Middle frontal gyrus (tissue), 1 donor: ENCODE measurements around the gene PACC1.

Source experiments
- DNase-seq: peaks from one replicate; pipeline ENCODE4 v3.0.0-alpha.2; 2015; ENCODE audit warnings: low spot score; ENCODE audit errors: extremely low spot score

PACC1 gene

DNA sequence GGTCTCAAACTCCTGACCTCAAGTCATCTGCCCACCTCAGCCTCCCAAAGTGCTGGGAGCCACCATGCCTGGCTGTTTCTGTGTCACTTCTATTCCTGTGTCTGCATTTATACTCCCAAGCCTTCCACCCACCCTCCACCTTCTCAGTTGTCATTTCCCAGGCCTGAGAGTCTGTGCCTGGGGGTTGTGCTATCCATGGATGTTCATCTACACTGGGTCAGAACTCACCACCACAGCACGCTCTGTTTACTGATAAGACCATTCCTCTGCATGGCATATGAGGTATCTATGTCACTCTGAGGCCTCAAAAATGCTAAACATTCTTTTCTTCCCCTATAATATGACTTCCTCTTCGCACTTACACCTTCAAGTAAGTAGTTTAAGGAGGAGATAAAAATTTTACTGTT, 24.1 kb upstream of the PACC1 start:
- DNase-seq: no peak

DNA sequence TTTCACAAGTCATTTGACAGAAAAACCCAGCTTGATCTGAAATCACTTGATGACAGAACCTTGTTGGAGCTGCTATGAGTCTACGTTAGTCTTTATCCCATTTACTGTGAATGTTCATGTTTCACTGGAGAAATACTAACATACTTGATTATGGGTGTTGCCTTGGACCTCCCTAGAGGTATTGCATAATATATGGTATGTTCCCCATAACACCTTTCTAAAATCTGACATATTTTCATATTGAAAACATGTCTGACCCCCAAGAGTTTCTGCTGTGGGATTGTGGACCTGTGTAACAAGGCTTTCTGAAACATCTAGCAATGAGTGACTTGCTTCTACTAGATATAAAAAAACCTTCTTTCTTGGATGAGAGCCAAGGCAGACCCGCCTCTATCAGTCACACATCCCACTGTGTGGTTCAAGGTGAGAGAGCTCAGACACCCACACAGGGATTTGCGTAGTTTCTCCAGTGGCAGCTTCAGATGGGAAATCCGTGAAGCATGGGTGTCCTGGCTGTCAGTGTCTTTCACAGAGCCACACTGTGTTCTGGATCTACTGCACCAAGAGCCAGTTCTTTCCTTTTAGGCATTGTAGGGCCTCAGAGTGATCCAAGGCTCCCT, 22.6 kb upstream of the PACC1 start:
- no peak for DNase-seq

DNA sequence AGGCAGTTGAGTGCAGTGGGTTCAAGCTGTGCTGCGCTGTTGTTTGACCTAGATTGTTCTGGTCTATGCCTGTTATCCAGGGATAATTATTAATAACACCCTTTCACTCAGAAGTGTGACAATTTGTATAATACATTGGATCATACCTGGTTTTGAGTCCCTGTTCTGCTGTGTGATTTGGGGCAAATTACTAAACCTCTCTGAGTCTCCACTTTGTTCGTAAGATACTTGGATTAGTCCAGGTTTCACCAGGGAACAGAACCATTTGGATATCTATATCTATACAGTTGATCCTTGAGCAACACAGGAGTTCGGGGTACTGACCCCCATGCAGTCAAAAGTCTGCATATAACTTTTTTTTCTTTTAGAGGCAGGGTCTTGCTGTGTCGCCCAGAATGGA, 20.3 kb upstream of the PACC1 start:
- DNase-seq: no peak

DNA sequence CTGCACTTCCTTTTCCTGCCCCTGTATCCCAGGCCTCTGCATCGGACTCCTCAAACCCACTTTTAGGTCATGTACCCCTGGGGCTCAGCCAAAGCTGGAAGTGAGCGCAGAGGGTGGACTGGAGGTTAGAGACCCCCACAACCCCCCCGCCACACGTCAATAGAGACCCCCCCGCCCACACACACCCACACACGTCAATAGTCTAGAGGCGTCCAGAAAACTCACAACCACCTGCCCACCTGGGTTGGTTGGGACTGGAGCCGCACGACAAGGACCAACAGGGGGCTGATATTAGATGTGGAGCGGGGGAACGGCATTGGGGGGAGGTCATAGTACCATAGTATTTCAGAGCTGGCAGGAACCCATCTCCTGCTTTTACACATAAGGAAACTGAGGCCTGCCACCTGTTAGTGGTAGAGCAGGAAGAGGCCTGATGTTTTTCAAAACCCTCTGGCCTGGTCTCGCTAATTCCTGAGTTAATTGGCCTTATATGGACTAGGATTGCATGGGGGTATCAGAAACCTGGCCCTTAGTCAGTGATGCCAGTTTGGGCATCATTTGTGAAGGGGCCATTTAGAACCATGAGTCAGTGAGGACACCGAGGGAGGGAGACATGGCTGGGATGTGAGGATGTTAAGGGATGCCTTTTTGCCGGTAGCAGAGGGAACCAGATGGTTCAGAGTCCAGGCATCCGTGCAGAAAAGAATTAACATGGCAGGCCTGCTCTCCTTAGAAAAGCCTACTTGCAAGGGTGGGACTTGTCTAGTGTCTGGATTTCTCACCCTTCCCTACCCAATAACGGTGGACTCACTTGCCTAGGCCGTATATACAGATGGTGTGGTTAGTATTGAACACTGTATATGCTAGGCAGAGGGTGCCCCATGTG, 19.1 kb upstream of the PACC1 start:
- DNase-seq: no peak

DNA sequence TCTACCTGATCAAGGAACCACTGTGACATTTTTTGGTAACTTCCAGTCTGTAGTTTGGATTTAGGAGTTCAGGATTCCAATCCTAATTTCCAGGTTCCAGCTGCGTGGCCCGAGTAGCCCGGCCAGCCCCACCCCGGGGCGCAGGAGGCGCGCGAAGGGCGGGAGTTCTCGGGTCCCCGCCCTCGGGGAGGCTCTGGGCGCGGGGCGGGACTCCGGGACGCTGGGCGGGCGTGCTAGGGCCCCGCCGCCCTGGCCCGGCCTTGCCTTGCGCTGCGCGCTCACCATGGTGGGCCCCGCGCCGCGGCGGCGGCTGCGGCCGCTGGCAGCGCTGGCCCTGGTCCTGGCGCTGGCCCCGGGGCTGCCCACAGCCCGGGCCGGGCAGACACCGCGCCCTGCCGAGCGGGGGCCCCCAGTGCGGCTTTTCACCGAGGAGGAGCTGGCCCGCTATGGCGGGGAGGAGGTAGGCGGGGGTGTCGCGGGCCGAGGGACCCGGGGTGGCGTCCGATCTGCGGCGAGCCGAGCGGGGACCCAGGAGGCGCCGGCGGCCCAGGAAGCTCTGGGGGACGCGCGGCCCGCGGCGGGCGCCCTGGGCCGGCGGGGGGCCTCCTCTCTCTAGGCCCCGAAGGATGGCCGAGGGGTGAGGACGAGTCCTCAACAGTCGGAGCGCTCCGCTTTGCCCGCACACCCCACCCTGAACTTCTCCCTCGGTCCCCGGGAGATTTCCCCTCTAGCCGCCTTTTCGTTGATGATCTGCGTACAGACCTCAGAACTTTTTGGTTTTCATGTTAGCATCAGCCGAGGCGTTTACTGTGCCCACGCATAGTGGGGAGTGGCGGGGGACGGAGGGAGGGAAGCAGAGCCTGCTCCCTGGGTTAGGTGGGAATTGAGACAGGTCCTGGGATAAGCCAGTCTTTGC, 18.2 kb upstream of the PACC1 start, which contains the start of gene NENF:
NENF (plus strand) TSS at position 260 of the 916 bp plus-strand sequence; CDS start at position 284, 24 bp downstream.
- DNase-seq: peak; percentile 67

DNA sequence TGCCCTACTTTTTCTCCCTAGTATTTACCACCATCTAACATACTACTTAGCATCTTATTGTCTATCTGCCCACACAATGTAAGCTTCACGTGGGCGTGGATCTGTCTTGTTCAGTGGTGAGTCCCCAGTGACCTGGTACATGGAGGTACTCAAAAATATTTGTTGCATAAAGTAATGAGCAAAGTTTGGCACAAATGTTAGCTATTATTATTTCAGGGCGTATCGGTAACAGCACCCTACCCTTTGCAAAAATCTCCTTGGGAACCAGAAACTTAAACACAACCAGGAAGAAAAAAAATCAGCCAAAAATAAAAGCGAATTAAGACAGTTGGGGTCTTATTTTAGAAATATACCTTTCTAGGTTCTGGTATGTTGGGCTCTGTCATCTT, 17.6 kb upstream of the PACC1 start:
- DNase-seq: no peak

DNA sequence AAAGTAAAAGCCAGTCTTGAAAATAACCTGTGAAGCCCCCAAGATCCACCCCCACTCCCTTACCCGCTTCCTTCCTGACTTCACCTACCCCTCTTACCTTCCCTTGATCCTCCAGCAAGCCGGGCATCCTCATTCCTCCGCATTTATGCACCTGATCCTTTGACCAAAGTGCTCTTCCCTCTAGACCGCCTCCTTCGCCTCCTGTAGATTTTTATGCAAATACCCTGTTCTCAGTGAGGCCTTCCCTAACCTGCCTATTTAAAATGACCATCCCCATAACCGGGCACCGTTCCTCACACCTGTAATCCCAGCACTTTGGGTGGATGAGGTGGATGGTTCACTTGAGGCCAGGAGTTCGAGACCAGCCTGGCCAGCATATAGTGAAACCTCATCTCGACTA, 17.0 kb upstream of the PACC1 start:
- DNase-seq: no peak

DNA sequence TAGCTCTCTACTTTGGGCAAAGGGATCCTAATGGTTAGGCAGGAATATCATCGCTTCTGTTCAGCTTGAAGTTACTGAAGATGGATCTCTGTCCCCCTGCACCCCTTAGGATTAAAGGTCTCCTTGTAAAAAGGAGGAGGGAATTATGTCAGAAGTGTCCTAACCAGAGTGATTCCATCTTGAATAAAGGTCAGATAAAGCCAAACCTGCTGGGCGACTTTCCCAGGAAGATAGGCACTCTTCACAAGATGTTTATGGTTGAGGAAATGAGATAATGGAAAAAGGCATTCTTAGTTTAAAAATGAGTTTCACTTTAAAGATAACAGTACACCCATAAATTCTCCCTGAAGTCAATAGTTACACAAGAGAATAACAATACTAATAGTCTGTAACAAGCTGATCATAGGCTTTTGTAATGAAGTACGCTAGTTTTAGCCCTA, 16.3 kb upstream of the PACC1 start:
- no peak for DNase-seq

DNA sequence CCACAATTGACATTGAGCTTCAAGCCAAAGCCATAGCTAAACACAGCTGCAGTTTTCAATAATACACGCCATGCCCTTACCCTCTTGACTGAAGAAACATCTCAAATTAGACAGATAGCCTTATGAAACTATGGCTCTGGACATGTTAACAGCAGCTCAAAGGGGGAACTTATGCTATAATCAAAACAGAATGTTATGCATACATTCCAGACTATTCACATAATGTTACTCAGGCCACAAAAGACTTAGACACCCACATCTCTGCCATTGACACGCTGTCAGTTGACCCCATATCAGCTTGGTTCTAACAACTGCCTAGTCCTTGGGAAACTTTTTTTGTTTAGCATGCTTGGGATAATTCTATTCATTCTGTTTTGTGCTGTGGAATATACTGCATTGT, 15.7 kb upstream of the PACC1 start:
- DNase-seq: no peak

DNA sequence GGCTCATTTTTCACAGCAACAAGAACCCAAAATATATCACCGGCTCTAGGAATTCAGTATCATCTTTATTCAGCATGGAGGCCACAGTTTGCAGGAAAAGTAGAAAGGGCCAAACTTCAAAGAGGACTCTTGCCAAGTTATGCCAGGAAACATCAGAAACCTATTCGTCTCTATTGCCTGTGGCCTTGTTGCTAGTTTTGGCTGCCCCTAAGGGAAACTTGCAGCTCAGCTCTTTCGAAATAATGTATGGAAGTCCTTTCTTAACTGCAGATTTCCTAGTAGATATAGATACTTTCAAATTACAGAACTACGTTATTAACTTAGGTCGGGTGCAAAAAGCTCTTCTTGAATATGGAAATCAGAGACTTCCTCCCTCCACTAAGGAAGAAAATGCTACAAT, 13.8 kb upstream of the PACC1 start:
- DNase-seq: no peak

DNA sequence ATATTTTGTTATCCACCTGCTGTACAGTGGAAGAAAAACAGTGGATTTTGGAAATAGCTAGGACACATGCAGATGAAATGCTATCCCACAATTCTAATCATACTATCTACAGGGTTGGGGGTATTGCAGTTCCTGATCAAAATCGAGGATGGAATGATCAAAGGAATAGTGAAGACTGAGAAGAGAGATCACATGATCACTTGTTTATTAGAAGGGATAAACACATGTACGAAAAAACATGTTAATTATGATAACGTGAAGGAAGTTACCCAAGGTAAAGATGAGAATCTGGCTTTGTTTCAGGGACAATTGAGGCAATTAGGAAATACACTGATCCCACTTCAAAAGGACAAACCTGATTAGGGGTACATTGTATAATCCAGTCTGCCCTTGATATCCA, 9.2 kb upstream of the PACC1 start:
- no peak for DNase-seq

DNA sequence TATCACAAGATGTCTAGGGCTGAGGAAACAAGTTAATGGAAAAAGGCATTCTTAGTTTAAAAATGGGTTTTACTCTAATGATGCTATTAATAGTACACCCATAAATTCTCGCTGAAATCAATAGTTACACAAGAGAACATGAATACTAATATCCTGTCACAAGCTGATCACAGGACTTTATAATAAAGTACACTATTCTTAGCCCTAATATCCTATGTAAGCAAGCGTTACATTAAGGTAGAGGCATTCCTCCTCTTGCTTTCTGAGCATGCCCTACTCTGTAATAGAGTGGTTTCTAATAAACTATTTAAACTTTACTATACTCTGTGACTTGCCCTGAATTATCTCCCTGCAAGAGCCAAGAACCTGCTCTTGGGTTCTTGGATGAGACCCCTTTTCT, 6.5 kb upstream of the PACC1 start:
- no peak for DNase-seq

DNA sequence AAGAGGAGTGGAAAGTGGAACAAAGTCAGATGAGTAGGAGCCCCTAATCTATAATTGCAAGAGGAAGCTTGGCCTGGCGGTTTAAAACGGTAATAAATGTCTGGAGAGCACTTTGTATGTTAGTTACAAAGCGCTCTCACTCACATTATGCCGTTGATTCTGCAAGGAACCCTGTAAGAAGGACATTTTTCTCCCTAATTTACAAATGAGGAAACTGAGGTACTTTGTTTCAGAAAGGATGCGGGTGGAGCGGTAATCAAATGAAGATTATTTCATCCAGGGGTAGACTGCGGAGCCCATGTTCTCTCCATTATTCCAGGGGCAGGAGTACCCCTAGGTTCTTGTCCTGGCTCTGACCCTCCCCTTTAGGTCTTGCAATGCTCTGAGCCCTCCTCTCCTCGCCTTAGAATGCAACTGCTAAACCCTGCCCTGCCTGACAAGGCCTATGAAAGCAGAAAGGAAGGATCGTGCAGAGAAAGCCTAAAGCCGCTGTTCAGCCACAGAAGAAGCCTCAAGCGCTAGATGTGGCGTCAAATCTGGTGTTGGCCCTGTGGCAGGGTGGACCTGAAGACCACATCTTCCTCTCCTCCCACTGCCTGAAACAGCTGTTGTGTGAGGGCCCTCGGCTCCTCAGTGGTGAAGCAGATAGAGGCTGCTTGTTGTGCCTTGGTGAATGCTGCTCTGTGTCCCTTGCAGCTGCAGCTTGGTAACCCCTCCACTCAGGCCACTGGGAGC, 588 bp upstream of the PACC1 start:
- peak; percentile 69 for DNase-seq

DNA sequence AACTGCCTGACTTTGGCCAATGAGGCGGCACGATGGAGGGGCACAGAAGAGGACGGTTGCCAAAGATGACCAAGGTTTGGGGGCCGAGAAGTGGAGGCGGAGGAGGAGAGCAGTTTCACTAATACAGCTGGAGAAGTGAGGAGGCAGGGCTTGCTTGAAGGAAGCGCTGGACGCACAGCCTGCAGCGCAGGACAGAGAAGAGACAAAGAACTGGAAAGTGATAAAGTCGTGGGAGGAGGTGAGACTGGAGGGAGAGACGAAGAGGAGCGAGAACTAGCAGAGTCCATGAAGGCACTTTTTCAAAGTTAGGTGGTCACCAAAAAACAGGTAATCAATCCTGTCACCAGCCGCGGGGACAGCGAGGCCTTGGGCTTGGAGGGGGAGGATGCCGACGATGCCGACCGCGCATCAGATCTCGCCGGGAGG, 771 bp downstream of the PACC1 start:
- no peak for DNase-seq

DNA sequence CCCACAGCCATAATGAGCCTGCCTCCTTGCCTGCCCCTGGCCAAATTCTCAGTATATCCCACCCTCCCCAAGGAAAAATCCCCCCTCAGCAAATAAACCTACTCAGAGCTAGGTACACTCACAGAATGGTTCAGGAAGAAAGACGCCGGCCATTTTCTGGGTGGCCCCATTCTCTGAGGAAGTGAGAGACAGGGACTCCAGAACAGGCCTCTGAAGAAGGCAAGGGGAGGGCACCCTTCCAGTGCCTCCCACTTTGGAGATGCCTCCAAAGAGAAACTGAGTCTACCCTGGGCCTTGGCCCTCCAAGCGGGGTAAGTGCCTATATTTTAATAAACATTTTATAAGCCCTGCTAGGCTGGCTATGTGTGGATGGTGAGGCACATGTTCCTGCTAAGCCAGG, 2.3 kb downstream of the PACC1 start:
- no peak for DNase-seq

DNA sequence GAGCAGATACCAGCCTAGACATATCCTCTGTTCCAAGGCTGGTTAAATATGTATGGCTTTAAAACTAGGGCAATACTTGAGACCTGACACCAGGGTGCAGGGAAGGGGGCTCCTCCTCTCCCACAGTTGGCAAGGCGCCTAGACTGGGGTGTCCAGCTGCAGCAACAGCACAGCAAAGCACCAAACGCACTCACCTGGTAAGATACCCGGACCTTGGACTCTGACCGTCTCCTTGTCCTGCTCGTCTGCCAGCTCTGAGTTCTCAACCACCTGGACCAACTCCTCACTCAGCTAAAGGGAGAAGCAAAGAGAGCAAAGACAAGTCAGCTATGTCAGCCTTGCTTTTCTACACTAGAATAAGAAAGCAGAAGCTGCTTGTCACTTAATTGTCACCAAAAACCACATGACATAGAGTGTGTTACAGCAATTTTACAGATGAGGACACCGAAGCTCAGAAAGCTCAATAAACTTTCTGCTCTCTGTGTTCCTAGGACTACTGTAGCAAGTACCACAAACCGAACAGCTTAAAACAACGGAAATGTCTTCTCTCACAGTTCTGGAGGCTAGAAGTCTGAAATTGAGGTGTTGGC, 4.4 kb downstream of the PACC1 start:
- no peak for DNase-seq

DNA sequence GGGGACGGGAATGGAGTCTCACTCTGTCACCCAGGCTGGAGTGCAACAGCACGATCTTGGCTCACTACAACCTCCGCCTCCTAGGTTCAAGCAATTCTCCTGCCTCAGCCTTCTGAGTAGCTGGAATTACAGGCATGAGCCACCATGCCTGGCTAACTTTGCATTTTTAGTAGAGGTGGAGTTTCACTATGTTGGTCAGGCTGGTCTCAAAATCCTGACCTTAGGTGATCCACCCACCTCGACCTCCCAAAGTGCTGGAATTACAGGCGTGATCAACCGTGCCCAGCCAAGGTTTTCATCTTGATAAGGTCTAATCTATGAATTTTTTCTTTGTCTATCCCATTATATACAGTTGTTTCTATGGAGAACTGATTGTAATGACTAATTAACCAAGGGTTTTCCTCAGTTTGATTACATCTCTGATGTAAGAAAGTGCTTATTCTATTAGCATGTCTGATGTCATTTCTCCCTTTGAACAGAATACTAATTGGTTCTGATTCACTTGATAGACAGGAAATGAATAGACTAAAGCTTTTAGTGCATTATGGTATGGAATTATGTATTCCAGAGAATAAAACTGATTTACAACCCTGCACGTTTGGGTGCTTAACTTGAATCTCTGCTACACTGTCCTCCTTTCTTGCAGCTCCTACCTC, 11.9 kb downstream of the PACC1 start:
- DNase-seq: no peak

DNA sequence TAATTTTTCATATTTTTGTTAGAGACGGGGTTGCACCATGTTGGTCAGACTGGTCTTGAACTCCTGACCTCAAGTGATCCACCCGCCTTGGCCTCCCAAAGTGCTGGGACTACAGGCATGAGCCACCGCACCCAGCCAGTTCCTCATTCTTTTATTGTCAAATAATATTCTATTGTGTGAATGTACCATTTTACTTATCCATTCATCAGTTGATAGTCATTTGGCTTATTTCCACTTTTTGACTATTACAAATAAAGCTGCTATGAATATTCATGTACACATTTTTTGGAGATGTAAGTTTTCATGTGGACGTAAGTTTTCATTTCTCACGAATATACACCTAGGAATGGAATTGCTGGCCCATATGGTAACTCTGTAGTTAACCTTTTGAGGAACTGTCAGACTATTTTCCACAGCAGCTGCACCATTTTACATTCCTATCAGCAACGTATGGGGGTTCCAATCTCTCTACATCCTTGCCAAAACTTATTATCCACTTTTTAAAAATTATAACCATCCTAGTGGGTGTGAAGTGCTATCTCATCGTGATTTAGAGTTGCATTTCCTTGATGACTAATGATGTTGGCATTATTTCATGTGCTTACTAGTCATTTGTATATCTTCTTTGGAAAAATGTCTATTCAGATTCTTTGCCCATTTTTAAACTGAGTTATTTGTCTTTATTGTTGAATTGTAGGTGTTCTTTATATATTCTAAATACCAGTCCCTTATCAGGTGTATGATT, 12.7 kb downstream of the PACC1 start:
- DNase-seq: no peak

DNA sequence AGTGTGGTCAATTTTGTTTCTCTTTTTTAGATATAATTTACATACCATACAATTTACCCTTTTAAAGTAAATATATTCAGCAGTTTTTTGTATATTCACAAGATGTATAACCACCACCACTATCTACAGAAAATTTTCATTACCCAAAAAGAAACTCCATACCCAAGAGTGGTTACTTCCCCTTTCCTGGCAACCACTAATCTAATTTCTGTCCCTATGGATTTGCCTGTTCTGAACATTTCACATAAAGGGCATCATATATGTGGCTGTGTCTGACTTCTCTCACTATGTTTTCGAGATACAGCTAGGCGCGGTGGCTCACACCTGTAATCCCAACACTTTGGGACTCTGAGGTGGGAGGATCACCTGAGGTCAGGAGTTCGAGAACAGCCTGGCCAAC, 13.6 kb downstream of the PACC1 start:
- no peak for DNase-seq
